ENCODE data around the gene PLAC8L1.
"Not testable (repeated sequence)": the region's sequence is repeated elsewhere in the genome, so short reads cannot be mapped to it uniquely, and the experiment has no call there.

The PLAC8L1 gene, protein sequence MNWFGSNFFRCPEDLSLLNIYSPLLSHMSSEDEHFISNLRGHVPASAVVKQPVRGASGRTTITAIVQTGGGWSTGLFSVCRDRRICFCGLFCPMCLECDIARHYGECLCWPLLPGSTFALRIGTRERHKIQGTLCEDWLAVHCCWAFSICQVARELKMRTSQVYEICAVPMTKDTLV

DNA sequence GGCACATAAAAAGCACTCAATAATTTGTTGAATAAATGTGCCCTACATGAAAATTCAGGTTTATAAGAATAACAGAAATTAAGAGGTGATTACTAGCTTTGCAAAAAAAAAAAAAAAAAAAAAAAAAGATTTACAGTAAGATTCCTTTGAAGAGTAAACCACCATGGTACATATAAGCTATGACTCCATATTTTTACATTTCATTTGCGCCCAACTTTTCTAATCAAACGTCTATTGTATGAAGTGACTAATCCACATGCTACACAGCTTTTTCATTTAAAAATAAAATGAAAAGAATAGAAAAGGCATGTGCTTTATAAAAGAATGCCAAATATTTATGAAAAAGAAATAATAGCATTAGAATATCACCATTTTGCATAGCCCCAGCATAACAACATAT lies at the start of gene PLAC8L1:
TSS of gene PLAC8L1 (minus strand) at position 101 of the 400 bp plus-strand sequence. CDS start 1,266 bp downstream, outside the sequence.
- DNase-seq: no peak

DNA sequence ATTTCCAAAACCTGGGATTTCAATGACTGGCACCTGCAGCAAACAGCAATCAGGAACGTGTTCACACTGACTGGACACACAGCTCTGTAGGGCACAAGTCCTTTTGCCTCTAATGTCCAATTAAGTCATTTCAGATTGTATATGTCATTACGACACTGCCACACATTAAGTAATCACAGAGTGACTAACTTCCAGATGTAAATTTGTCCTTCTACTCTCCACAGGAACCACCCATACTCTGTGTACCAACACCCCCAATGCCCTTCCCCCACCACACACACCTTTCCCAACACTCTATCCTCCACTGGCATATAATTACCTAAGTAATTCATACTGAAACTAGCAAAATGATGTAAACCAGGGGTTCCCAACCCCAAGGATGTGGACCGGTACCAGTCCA lies 46.6 kb upstream of the PLAC8L1 start:
- DNase-seq: no peak

DNA sequence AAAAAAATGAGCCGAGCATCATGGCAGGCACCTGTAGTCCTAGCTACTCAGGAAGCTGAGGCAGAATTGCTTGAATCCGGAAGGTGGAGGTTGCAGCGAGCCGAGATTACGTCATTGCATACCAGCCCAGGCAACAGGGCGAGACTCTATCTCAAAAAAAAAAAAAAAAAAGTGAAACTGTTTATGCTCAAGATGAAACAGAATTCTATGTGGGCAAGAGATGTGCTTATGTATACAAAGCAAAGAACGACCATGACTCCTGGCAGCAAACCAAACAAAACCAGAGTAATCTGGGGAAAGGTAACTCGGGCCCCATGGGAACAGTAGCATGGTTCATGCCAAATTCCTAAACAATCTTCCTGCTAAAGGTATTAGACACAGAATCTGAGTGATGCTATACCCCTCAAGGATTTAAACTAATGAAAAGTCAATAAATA lies 32.6 kb upstream of the PLAC8L1 start:
- no peak for DNase-seq

DNA sequence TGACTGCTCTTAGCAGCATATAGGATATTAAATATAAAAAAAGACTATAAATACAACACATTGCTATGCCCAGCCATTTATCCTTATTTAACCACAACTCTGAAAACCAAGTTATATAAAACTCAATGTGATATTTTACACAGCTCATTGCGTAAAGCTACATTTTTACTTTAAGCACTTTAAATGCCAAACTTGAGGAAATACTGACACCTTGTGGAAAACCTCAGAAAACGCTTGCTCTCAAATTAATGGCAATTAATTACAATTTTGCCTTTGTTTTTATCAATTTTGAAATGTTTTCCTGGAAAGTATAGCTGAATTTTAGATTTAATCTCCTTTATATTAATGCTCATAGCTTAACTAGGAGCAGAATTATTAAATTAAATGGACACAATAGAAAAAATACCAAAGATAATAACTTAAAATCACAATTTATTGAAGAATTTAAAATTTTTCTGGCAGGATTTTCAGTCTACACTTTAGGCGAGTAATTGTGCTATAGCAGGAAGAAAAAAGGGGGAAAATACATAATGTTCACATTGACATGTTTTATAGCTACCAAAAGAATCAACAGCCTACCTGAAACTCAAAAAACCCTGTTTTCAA lies 25.2 kb upstream of the PLAC8L1 start:
- no peak for DNase-seq

DNA sequence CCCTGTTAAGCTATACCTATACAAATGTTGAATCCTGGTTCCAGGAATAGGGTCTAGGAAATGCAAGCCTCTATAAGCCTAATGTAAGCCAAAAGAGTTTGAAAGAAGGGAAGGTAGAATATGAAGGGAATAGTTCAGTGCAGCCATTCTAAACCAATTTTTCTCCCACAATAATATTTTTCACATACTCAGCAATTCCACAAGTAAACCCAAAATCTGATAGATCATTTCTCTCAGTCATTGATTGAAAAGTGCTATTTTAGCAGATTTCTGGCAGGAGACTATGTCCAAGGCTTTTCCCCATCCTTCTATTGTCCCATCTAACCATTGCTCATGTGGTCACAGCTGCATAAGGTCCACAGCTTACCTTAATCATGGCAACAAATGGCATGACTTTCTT lies 20.7 kb upstream of the PLAC8L1 start:
- no peak for DNase-seq

DNA sequence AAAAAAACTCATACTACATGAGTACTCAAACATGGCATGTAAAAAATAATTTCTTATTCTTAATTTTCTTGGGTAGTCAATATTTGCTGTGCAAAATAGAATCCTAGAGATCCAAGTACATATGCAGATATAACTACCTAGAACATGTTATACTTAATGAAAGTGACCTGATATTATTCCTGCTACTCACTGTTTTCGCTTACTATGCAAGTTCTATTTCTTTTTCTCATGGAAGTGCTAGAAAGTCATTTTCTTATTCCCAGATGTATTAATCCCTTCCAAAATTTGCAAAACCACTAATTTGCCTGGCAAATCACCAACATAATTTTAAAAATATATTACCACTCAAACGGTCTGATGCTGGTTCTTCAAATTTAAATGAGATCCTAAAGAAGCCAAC lies 19.2 kb upstream of the PLAC8L1 start:
- no peak for DNase-seq

DNA sequence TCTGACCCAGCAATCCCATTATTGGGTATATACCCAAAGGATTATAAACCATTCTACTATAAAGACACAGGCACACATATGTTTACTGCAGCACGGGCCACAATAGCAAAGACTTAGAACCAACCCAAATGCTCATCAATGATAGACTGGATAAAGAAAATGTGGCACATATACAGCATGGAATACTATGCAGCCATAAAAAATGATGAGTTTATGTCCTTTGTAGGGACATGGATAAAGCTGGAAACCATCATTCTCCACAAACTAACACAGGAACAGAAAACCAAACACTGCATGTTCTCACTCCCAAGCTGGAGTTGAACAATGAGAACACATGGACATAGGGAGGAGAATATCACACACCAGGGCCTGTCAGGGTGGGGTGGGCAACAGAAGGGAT lies 16.1 kb upstream of the PLAC8L1 start:
- DNase-seq: not testable (repeated sequence)

DNA sequence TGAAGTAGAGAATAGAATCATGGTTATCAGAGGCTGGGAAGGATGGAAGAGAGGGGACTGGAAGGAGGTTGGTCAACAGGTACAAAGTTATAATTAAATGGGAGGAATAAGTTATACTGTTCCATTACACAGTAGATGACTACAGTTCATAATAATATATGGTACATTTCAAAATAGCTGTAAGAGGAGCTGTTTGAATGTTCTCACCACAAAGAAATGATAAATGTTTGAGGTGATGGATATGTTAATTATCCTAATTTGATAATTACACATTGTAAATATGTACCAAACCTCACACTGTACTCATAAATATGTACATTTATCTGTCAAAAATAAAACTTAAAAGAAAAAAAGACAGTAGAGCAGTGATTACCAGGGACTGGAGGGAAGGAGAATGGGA lies 12.9 kb upstream of the PLAC8L1 start:
- no peak for DNase-seq

DNA sequence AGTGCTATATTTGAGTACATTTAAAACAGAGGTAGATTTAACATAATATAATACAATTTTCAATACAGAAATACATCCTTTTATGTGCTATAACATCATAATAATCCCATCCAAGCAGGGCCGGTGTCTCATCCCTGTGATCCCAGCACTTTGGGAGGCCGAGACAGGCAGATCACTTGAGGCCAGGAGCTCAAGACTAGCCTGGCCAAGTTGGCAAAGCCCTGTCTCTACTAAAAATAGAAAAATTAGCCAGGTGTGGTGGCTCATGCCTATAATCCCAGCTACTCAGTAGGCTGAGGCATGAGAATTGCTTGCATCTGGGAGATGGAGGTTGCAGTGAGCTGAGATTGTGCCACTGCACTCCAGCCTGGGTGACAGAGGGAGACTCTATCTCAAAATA lies 11.8 kb upstream of the PLAC8L1 start:
- not testable (repeated sequence) for DNase-seq

DNA sequence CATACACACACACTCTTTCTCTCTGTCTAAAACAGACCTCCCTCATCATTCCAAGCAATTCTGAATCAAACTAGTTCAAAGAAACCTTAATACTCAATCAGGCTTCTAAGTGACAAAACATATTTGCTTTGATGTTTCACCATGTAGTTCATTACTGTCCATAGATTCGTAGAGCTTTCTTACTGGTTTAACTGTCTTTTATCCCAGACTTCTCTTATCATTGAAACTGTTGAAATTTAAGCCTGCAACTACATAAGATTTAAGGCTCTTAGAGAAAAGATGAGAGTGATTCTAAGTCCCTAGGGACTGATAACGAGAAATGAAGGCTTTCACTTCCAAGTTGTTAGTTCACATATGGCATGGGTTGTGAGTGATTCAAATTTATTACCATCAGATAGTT lies 11.0 kb upstream of the PLAC8L1 start:
- no peak for DNase-seq

DNA sequence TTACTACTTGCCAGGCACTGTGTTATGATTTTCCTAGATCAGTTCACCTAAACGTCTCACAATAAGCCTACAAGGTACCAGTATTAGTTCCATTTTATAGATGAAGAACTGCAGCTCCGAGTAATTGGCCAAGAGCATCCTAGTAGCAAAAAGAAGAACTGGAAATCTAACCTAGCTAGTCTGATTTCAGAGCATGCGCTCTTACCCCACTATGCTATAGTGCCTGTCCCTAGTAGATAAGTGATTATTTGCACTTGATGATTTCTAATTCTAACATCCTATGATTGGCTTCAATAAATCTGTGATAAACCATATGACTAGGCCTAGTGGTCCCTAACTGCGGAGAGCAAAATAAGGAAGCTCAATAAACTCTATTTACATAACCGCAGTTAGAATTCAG lies 7.1 kb upstream of the PLAC8L1 start:
- DNase-seq: no peak

DNA sequence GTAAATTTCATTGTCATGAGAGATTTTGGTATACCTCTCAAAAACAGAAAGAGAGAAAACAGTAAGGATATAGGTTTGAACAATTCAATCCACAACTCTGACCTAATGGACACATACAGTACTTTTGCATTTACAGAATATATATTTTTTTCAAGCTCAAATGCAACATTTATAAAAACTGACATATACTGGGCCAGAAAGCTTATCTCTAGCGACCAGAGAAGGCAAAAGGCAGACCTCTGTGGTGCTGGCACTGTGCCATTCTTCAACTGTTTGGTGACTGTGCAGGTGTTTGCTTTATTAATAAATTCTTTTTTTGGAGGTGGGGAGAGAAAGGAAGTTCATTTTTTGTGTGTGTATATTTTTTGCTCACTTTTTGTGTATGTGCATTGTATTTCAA lies 6.0 kb upstream of the PLAC8L1 start:
- no peak for DNase-seq

DNA sequence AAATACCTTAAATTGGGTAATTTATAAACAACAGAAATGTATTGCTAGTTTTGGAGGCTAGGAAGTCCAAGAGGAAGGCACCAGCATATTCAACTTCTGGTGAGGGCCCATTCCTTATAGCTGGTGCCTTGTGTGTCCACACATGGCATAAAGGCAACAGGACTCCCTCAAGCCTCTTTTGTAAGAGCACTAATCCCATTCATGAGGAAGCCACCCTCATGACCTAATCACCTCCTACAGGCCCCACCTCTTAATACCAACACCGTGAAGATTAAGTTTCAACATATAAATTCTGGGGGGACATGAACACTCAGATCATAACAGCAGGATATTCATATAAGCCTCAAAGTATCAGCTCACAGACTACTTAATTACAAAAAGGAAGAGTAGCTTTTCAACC lies 4.0 kb upstream of the PLAC8L1 start:
- no peak for DNase-seq

DNA sequence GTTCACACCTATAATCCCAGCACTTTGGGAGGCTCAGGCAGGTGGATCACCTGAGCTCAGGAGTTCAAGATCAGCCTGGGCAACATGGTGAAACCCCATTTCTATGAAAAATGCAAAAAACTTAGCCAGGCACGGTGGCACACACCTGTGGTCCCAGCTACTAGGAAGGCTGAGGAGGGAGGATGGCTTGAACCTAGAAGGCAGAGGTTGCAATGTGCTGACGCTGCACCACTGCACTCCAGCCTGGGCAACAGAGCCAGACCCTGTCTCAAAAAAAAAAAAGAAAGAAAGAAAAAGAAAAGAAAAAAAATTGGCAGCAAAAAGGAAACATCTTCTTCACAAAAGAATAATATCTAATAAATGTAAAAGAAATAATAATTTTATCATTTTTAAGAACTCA lies 3.5 kb upstream of the PLAC8L1 start:
- not testable (repeated sequence) for DNase-seq

DNA sequence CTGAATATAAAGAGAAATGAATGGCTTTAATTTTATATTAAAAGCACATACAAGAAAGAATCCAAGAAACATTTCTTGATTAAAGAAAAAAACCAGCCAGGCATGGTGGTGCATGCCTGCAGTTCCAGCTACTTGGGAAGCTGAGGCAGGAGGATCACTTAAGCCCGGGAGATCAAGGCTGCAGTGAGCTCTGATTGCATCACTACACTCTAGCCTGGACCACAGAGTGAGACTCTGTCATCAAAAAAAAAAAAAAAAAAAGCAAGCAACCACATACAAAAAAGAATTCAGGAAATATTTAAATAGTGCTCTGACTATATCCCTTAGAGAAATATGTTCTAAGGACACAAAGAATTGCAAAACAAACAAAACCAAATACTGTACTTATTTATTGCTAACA lies 2.5 kb upstream of the PLAC8L1 start:
- DNase-seq: no peak

DNA sequence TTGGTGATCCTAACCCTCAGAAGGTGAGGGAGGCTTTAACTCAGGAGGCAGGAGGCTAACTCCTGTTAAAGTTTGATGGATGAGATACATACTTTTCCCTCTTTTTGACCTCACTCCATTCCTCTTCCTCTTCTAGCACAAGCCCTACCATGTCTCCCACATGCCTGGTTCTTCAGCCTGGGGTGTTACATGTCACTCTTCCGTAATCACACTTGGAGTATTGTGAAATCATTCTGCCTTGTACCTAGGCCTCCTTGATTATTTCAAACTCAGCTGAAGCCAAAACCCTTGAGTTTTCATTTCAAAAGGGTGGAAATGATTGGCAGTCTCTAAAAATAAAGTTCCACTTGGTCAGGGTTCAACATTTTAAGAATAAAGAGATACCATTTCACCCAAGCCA lies 1.8 kb downstream of the PLAC8L1 start:
- no peak for DNase-seq

DNA sequence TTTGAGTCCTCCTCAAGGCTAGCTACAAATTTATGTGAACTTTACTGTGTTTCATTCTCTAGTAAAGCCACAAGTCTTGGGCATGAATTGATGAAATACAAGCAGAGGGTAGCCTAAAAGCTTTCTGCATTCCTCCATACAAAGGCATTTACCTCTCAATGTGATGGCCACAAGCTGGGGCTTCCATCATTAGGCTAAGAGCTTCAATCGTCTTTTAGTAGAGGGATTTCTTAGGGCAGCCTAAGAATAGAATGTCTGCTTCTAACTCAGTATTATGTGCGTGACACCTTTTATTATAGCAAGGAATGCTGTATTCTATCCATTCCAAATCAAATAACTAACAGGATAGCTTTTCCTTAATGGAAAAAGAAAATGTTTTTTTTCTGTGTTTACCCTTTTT lies 3.7 kb downstream of the PLAC8L1 start:
- DNase-seq: no peak

DNA sequence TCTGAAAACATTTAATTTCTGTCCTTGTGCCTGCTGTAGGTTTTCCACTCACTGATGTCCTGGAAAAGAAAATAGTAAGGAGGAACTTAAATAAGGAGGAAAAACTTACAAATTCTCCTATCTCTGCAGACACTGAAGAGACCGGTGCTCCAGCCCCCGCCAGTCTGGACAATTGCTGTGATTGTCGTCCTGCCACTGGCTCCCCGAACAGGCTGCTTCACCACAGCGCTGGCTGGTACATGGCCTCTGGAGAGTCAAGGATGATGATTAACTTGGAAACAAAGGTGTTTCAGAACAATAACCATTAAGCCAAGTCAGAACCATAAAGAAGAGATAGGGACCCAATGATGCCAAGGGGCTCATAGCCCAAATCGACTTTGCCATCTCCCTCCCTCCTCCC lies 7.3 kb downstream of the PLAC8L1 start:
- no peak for DNase-seq

DNA sequence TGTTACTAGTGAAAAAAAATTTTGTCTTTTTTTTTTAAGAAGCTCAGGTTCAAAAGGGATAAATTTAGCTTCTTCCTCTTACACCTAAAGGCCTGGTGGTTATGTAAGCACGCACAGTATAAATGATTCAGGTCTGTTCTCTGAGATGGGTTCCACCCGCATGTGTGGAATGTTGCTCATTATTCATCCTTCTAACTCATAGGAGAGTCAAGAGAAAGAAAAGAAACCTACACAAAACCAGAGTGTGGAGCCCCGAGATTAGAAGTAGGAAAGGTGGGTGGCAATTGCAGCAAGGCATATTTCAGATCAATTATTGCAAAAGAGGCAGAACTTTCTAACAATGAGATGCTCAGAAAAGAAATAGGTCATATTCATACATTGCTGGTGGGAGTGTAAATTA lies 13.5 kb downstream of the PLAC8L1 start:
- DNase-seq: no peak

DNA sequence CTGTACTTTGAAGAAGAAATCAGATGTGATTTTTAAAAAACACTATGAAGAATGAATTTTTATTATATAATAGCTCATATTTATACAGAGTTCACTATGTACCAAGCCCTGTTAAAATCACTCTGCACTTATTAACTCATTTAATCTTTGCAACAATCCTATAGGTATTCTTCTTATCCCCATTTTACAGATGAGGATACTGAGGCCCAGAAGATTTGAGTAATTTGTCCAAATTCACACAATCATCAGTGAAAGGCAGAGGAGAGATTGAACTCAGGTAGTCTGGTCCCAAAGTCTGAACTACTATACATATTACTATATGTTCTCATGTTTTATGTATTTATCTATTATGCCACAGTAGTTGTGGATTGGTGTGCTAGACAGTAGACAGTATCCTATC lies 16.1 kb downstream of the PLAC8L1 start:
- no peak for DNase-seq

DNA sequence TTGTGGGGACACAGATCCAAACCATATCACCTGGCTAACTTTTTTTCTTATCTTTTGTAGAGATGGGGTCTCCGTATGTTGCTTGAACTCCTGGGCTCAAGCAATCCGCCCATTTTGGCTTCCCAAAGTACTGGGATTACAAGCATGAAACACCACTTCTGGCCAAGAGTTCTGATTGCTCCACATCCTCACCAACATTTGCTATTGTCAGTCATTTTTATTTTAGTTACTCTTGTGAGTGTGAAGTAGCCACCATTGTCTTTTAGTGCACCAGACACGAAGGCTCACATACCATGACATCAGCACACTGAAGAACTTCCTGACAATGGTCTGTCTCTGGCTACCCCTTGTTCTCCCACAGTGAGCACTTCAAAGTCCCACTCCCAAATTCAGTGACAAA lies 17.3 kb downstream of the PLAC8L1 start:
- DNase-seq: no peak

DNA sequence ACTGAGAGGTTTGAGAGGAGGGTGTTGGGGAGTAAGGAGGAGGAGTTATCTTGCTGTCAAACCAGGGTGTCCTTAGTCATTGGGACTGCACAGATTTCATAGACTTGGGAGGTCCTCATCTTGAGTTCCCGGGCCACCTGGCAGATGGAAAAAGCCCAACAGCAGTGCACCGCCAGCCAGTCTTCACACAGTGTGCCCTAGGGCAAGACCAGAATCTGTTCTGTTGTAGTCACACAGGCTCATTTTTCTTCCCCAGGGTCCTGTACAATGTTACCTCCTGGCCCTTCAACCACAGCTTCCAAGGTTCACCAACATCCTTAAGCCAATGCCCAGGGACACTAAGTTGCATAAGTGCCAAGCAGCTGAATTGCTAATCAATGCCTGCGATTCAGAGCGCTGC lies 21.0 kb downstream of the PLAC8L1 start:
- DNase-seq: no peak

DNA sequence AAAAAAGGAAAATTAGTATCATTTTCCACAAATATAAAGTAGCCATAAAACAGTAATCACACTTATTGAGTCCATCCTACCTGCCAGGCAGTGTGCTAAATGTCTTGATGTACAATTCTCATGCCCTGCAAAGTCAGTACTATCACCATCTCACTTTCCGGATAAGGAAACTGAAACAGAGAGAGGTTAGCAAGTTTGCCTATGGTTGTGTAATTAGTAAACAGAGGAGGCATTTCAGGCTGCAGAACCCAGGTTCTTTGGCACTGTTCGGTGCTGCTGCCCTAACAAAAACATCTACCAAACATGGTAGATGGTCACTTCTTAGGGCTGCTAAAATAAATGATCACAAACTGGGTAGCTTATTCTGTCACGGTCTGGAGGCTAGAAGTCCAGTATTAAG lies 22.6 kb downstream of the PLAC8L1 start:
- no peak for DNase-seq

DNA sequence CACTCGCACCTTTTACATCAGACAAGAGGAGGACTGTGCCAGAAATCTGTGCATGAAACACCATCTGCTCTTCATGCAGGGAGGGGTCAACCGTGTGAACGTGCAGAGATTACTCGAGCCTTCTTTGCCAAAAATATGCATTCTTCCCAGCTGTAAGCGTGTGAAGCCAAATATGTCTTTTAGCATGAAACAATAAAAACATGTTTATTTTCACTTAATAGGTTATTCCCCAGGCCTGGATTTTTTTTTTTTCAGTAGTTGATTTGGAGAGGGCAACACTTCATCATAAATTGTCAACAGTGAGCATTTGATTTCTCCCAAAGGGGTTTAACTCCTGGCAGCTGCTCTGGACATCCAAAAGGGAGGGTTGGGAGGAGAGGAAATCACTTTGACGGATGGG lies 23.8 kb downstream of the PLAC8L1 start:
- no peak for DNase-seq

DNA sequence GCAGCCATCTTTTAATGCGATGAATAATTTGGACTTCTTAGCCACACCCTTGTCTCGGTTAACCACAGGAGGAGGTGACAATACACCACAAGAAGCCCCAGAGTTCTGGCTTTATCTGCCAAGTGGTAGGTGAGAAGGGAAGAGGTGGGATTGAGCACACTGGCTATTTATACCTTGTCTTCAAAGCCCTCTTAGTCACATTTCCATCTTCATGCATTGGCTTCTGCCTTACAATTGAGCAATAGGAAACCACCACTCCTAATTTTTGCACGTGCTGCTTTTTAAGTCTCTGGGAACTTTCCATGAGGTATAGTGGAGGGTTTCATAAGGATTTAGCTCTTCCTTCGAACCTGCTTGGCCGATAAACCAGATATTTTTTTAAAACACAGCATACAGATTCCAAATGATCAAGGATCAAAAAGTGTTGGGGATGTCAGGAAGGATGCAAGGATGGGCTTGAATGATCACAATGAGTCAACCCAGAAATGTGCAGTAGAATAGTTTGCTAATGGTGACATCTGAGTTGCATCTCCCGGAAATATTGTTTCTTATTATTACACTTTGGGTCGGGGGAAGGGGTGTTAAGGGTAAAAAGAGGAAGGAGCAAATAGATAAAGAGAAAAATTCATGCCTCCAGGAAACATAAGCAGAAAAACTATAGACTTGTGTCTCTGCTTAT lies 25.5 kb downstream of the PLAC8L1 start:
- peak; percentile 10 for DNase-seq
